GM15510 (cell line): ENCODE data around the gene MUTYH.

Experiments
- POLR2A ChIP-seq: IDR thresholded peaks from 3 replicates; pipeline ENCODE4 v1.6.1; 2011; ENCODE audit warnings: borderline replicate concordance; ENCODE audit not compliant: insufficient read length; ENCODE audit errors: extremely low read depth

Gene MUTYH

GRCh38 chr1:45339789-45340558 lies at the start of gene MUTYH, which contains the start of gene TOE1:
Gene MUTYH, minus strand, starts transcription at chr1:45340440. Its CDS starts 5,935 bp downstream, at chr1:45334505.
Gene TOE1, plus strand, starts transcription at chr1:45340170. Its CDS starts 83 bp downstream, at chr1:45340253.
- TF ChIP-seq POLR2A = peak; percentile 86

GRCh38 chr1:45386219-45386618 lies 46.0 kb upstream of the MUTYH start:
- TF ChIP-seq POLR2A = no peak

GRCh38 chr1:45385302-45385701 lies 45.1 kb upstream of the MUTYH start:
- TF ChIP-seq POLR2A = no peak

- TF ChIP-seq POLR2A = no peak
Measured at GRCh38 chr1:45383191-45383590, 43.0 kb upstream of the MUTYH start.

- no peak for TF ChIP-seq POLR2A
Measured at GRCh38 chr1:45381243-45381642, 41.0 kb upstream of the MUTYH start.

GRCh38 chr1:45380730-45381129 lies 40.5 kb upstream of the MUTYH start:
- no peak for TF ChIP-seq POLR2A

- TF ChIP-seq POLR2A = no peak
Measured at GRCh38 chr1:45380125-45380524, 39.9 kb upstream of the MUTYH start.

- TF ChIP-seq POLR2A = no peak
Measured at GRCh38 chr1:45379524-45379923, 39.3 kb upstream of the MUTYH start.

- no peak for TF ChIP-seq POLR2A
Measured at GRCh38 chr1:45378184-45378583, 37.9 kb upstream of the MUTYH start.

GRCh38 chr1:45375104-45376090 lies 35.2 kb upstream of the MUTYH start:
- no peak for TF ChIP-seq POLR2A

GRCh38 chr1:45373573-45373972 lies 33.3 kb upstream of the MUTYH start:
- TF ChIP-seq POLR2A = no peak

GRCh38 chr1:45370575-45370974 lies 30.3 kb upstream of the MUTYH start:
- no peak for TF ChIP-seq POLR2A

GRCh38 chr1:45365051-45365450 lies 24.8 kb upstream of the MUTYH start:
- no peak for TF ChIP-seq POLR2A

- no peak for TF ChIP-seq POLR2A
Measured at GRCh38 chr1:45364294-45364693, 24.1 kb upstream of the MUTYH start.

- TF ChIP-seq POLR2A = no peak
Measured at GRCh38 chr1:45359882-45360513, 19.8 kb upstream of the MUTYH start.
